NB4 (cell line): Measurements from ENCODE around the gene WLS.

Experiments used
- DNase-seq: peaks from one replicate; pipeline ENCODE4 v3.0.0; 2010; ENCODE audit warnings: low read depth
- H3K4me3 ChIP-seq: one replicate; pipeline ENCODE4 v1.5.1; 2011; ENCODE audit warnings: mild to moderate bottlenecking, low read depth, low read length, moderate library complexity
- CTCF ChIP-seq: IDR thresholded peaks from one replicate; pipeline ENCODE4 v1.5.1; 2012; ENCODE audit warnings: low read depth, low read length
- MAX ChIP-seq: IDR thresholded peaks from 2 replicates; pipeline ENCODE4 v1.6.1; 2011; ENCODE audit warnings: low read depth, low read length
- MYC ChIP-seq: IDR thresholded peaks from 2 replicates; pipeline ENCODE4 v1.6.1; 2011; ENCODE audit warnings: low read depth, low read length
- POLR2A ChIP-seq: IDR thresholded peaks from 2 replicates; pipeline ENCODE4 v1.6.1; 2011; ENCODE audit warnings: mild to moderate bottlenecking; ENCODE audit not compliant: insufficient read length; ENCODE audit errors: extremely low read depth

The WLS gene

GRCh38 chr1:68083686-68084085, 148.6 kb downstream of the WLS start:
- TF ChIP-seq MAX (no peak), MYC (no peak), CTCF (no peak), POLR2A (no peak)
- H3K4me3 ChIP-seq = no peak overlapping the region
- no peak for DNase-seq

- TF ChIP-seq MAX = no peak
- TF ChIP-seq MYC = no peak
- no peak for TF ChIP-seq CTCF
- no peak for TF ChIP-seq POLR2A
- no peak for DNase-seq
- no peak overlapping the region for H3K4me3 ChIP-seq
Observed at GRCh38 chr1:68081775-68082283, 150.5 kb downstream of the WLS start.

GRCh38 chr1:68078647-68079046, 153.7 kb downstream of the WLS start:
- no peak for TF ChIP-seq MYC
- TF ChIP-seq MAX = no peak
- no peak for TF ChIP-seq POLR2A
- TF ChIP-seq CTCF = no peak
- H3K4me3 ChIP-seq = no peak overlapping the region
- no peak for DNase-seq
